ENCODE measurements around the gene PSME2. TPM values are rescaled to one million over a fixed set of nuclear protein-coding genes. Genes with fewer than 3 reads are reported as not detected.

The PSME2 gene
- total and polyA plus RNA-seq, 2 donors (not counting 1 experiment from before 2014, with no cell fraction given): 132 to 148 TPM

DNA sequence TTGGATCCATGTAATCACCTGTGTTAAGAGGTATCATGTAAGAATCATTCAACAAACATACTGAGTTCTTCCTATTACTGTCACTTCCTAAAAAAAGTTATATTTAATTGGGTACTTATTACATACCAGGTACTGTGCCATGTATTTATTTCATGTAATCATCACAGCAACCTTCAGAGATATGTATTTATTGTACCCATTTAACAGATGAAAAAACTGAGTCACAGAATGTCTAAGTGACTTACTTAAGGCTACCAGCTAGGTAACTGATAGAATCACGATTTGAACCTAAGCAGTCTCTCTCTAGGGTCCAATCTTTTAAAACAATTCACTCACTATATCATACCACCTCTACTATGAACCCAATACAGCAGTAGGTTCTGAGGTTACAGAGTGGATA, 2.0 kb downstream of the PSME2 start:
- Histone ChIP-seq H3K4me3 (replicated peaks in 1 of 4; ENCODE audit: control extremely low read depth in 1 of 4, insufficient read depth in 1 of 4, low read depth in 3 of 4, low read length in 4 of 4) (no peak overlapping the region), H3K9ac (ENCODE audit: insufficient read depth, low read length) (no peak overlapping the region), H3K4me1 (ENCODE audit: control insufficient read depth, extremely low read depth, insufficient read depth, low read length) (peaks cover 10% of the 10 kb centered on the region), H3K27ac (ENCODE audit: insufficient read depth, low read length) (no peak overlapping the region), H3K9me3 (ENCODE audit: control insufficient read depth, insufficient read depth, low read depth, low read length) (no peaks in the 10 kb centered on the region), H3K36me3 (ENCODE audit: control insufficient read depth, insufficient read depth, low read length) (peaks cover 4% of the 10 kb centered on the region), H3K79me2 (ENCODE audit: control insufficient read depth, insufficient read depth, low read length) (peaks cover 43% of the 10 kb centered on the region), H3K4me2 (ENCODE audit: extremely low read depth, insufficient read depth, low read length) (no peak overlapping the region), H4K20me1 (ENCODE audit: control insufficient read depth, extremely low read depth, insufficient read depth, low read length) (no peaks in the 10 kb centered on the region), H2AFZ (ENCODE audit: low read length) (no peak overlapping the region), H3K27me3 (ENCODE audit: control insufficient read depth, insufficient read depth, low read length) (no peaks in the 10 kb centered on the region)
- TF ChIP-seq, protein P1, sequence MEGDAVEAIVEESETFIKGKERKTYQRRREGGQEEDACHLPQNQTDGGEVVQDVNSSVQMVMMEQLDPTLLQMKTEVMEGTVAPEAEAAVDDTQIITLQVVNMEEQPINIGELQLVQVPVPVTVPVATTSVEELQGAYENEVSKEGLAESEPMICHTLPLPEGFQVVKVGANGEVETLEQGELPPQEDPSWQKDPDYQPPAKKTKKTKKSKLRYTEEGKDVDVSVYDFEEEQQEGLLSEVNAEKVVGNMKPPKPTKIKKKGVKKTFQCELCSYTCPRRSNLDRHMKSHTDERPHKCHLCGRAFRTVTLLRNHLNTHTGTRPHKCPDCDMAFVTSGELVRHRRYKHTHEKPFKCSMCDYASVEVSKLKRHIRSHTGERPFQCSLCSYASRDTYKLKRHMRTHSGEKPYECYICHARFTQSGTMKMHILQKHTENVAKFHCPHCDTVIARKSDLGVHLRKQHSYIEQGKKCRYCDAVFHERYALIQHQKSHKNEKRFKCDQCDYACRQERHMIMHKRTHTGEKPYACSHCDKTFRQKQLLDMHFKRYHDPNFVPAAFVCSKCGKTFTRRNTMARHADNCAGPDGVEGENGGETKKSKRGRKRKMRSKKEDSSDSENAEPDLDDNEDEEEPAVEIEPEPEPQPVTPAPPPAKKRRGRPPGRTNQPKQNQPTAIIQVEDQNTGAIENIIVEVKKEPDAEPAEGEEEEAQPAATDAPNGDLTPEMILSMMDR (conservative IDR thresholded peaks at IDR 0.05 in 1 of 2, IDR thresholded peaks at IDR 0.05 in 1 of 2; ENCODE audit: low read depth in 1 of 2, low read length in 2 of 2): no peak
- no peak for TF ChIP-seq EZH2 (IDR thresholded peaks at IDR 0.05; ENCODE audit: low read length, missing control alignments)
- DNase-seq (ENCODE audit: low read depth in 2 of 2): no peak

DNA sequence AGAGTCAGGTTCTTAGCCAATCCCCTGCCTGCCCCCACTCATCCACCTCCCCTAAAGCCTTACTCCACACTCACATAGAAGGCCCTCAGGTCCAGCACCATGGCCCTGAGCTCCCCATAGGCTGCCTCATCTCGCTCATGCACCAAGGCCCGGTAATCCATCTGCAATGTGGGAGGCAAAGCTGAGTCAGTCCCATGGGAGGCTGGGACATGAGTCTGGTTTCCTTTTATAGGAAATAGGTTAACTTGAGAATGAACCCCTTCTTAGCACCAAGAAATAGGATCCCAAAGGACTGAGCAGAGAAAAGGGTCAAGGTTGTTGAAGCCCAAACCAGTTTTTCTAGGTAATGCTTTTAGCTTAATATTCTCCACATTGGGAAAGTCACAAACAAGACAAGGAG, 2.9 kb downstream of the PSME2 start:
- peaks cover 44% of the 10 kb centered on the region for H3K79me2 ChIP-seq (ENCODE audit: control insufficient read depth, insufficient read depth, low read length)
- peak in 1 of 2 donors; percentile 9 for DNase-seq (ENCODE audit: low read depth in 2 of 2)
- no peaks in the 10 kb centered on the region for H3K27me3 ChIP-seq (ENCODE audit: control insufficient read depth, insufficient read depth, low read length)
- H4K20me1 ChIP-seq (ENCODE audit: control insufficient read depth, extremely low read depth, insufficient read depth, low read length): no peaks in the 10 kb centered on the region
- H3K9me3 ChIP-seq (ENCODE audit: control insufficient read depth, insufficient read depth, low read depth, low read length): no peaks in the 10 kb centered on the region
- TF ChIP-seq EZH2 (IDR thresholded peaks at IDR 0.05; ENCODE audit: low read length, missing control alignments): no peak
- TF ChIP-seq, protein P1 (conservative IDR thresholded peaks at IDR 0.05 in 1 of 2, IDR thresholded peaks at IDR 0.05 in 1 of 2; ENCODE audit: low read depth in 1 of 2, low read length in 2 of 2): no peak
- H2AFZ ChIP-seq (ENCODE audit: low read length): no peak overlapping the region
- peaks cover 10% of the 10 kb centered on the region for H3K4me1 ChIP-seq (ENCODE audit: control insufficient read depth, extremely low read depth, insufficient read depth, low read length)
- H3K27ac ChIP-seq (ENCODE audit: insufficient read depth, low read length): no peak overlapping the region
- H3K9ac ChIP-seq (ENCODE audit: insufficient read depth, low read length): no peak overlapping the region
- H3K4me2 ChIP-seq (ENCODE audit: extremely low read depth, insufficient read depth, low read length): no peak overlapping the region
- no peak overlapping the region for H3K4me3 ChIP-seq (replicated peaks in 1 of 4; ENCODE audit: control extremely low read depth in 1 of 4, insufficient read depth in 1 of 4, low read depth in 3 of 4, low read length in 4 of 4)
- H3K36me3 ChIP-seq (ENCODE audit: control insufficient read depth, insufficient read depth, low read length): peaks cover 2% of the 10 kb centered on the region

DNA sequence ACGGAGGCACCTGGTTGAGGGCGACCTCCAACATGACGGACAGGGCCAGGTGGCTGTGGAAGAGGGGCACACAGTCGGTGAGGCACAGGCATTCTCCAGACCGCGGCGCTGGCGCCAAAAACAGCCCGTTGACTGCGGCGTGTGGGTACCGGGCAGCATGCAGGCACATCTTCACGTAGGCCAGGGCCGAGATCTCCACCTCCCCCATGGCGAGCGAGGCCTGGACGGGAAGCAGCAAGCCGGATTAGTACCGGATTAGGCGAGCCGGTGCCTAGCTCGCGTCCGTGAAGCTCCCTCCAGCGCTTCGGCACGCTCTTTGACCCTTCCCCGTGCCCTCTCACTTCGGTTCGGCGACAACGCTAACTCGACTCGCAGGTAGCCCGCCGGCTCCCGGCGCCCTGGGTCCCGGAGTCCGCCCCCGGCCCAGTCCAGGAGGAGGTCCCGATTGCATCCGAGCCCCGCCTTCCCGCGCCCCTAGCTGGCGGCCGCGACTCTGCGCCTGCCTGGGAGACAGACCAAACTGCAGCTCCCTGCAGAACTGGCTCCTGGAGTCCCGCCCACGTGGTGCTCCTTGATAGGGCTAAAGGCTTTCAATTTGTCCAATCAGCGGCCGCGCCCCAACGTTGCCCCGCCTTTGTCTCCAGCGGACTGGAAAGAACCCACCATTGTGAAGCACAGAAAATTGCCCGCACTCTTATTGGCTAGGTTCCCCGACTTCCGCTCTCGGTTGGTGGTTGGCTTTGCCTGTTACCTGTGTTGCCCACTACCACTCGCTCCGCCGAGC, 5.1 kb downstream of the PSME2 start, which contains the start of gene EMC9:
EMC9 (minus strand) TSS at position 495 of the 784 bp plus-strand sequence; CDS start at position 208, 287 bp downstream.
- Histone ChIP-seq H3K9ac (ENCODE audit: insufficient read depth, low read length) (peak within 1 kb of the TSS; percentile 79), H2AFZ (ENCODE audit: low read length) (peak within 1 kb of the TSS; percentile 88), H3K9me3 (ENCODE audit: control insufficient read depth, insufficient read depth, low read depth, low read length) (no peaks in the 10 kb centered on the region), H3K36me3 (ENCODE audit: control insufficient read depth, insufficient read depth, low read length) (peaks cover 9% of the 10 kb centered on the region), H3K4me3 (replicated peaks in 1 of 4; ENCODE audit: control extremely low read depth in 1 of 4, insufficient read depth in 1 of 4, low read depth in 3 of 4, low read length in 4 of 4) (peak within 1 kb of the TSS; percentile 82 to 85 (median 84)), H3K27me3 (ENCODE audit: control insufficient read depth, insufficient read depth, low read length) (no peaks in the 10 kb centered on the region), H3K4me1 (ENCODE audit: control insufficient read depth, extremely low read depth, insufficient read depth, low read length) (peaks cover 15% of the 10 kb centered on the region), H3K4me2 (ENCODE audit: extremely low read depth, insufficient read depth, low read length) (peak within 1 kb of the TSS; percentile 79), H3K27ac (ENCODE audit: insufficient read depth, low read length) (peak within 1 kb of the TSS; percentile 87), H4K20me1 (ENCODE audit: control insufficient read depth, extremely low read depth, insufficient read depth, low read length) (no peaks in the 10 kb centered on the region), H3K79me2 (ENCODE audit: control insufficient read depth, insufficient read depth, low read length) (peaks cover 44% of the 10 kb centered on the region)
- no peak for TF ChIP-seq EZH2 (IDR thresholded peaks at IDR 0.05; ENCODE audit: low read length, missing control alignments)
- TF ChIP-seq, protein P1 (conservative IDR thresholded peaks at IDR 0.05 in 1 of 2, IDR thresholded peaks at IDR 0.05 in 1 of 2; ENCODE audit: low read depth in 1 of 2, low read length in 2 of 2): peak in 1 of 2 donors; percentile 34
- DNase-seq (ENCODE audit: low read depth in 2 of 2): peak; percentile 99

Data from fibroblast of lung (primary cell).